Osteoblast (primary cell): ENCODE data around the gene SLC22A12. TPM values are rescaled to one million over a fixed set of nuclear protein-coding genes. Genes with fewer than 3 reads are reported as not detected.
"Not testable (repeated sequence)": the region's sequence is repeated elsewhere in the genome, so short reads cannot be mapped to it uniquely, and the experiment has no call there.

Experiments used
- DNase-seq: peaks from one replicate; pipeline ENCODE4 v3.0.0; 2011; ENCODE audit warnings: low spot score, mixed read lengths; ENCODE audit not compliant: insufficient read length; ENCODE audit errors: missing footprints
- H2AFZ ChIP-seq: 2 replicates; pipeline ENCODE4 v1.6.0; 2011; ENCODE audit warnings: mild to moderate bottlenecking, low read length
- H3K27ac ChIP-seq: 2 replicates; pipeline ENCODE4 v1.5.1; 2011; ENCODE audit warnings: mild to moderate bottlenecking, low read depth, low read length, moderate library complexity
- H3K27me3 ChIP-seq: 2 replicates; pipeline ENCODE4 v1.6.0; 2012; ENCODE audit warnings: mild to moderate bottlenecking, control low read depth, inconsistent platforms, low read length, moderate library complexity; ENCODE audit not compliant: insufficient read depth
- H3K36me3 ChIP-seq: 2 replicates; pipeline ENCODE4 v1.5.1; 2011; ENCODE audit warnings: mild to moderate bottlenecking, low read length, control low read depth, moderate library complexity; ENCODE audit not compliant: insufficient read depth
- H3K4me1 ChIP-seq: 2 replicates; pipeline ENCODE4 v1.5.1; 2011; ENCODE audit warnings: mild to moderate bottlenecking, low read length, control low read depth, moderate library complexity; ENCODE audit not compliant: insufficient read depth
- H3K4me2 ChIP-seq: 2 replicates; pipeline ENCODE4 v1.6.0; 2011; ENCODE audit warnings: mild to moderate bottlenecking, low read length; ENCODE audit not compliant: insufficient read depth
- H3K4me3 ChIP-seq: fragments of 200-600 bp; sonication (generic); 3 replicates; pipeline ENCODE4 v1.5.1; 2012; ENCODE audit warnings: mild to moderate bottlenecking, low read length, inconsistent platforms; ENCODE audit not compliant: insufficient read depth
- H3K79me2 ChIP-seq: 2 replicates; pipeline ENCODE4 v1.6.0; 2012; ENCODE audit warnings: mild to moderate bottlenecking, low read length, control low read depth, inconsistent platforms; ENCODE audit not compliant: insufficient read depth
- H3K9me3 ChIP-seq: 2 replicates; pipeline ENCODE4 v1.5.1; 2011; ENCODE audit warnings: low read depth, low read length, control low read depth
- H4K20me1 ChIP-seq: 2 replicates; pipeline ENCODE4 v1.6.0; 2012; ENCODE audit warnings: mild to moderate bottlenecking, low read length, control low read depth; ENCODE audit not compliant: insufficient read depth
- total RNA-seq: library from RNA; depleted of rRNA; stranded (reverse); fragments of >200 nt; gene quantifications from 2 replicates; pipeline ENCODE4 v1.2.3, GENCODE V29; 2012
- TF ChIP-seq, protein P1 (sequence below): IDR thresholded peaks from 2 replicates; pipeline ENCODE4 v1.5.1; 2011; ENCODE audit warnings: mild to moderate bottlenecking, low read depth, low read length, moderate library complexity; ENCODE audit errors: extremely low read depth

SLC22A12 gene
- total RNA-seq, 1 donor: not detected

DNA sequence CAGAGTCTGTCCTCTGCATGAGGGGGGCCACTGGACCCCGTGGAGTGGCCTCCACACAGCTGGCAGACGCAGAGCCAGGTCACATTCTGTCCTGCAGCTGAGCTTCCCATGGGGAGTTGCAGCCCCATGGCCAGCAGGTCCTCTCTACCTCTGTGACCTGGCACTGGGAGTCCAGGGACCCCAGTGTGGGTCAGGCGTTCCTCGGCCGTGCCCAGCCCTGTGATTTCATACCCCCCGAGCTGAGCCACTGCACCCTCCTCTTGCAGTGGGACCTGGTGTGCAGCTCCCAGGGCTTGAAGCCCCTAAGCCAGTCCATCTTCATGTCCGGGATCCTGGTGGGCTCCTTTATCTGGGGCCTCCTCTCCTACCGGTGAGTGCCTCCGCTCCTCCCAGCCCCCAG lies 32.2 kb upstream of the SLC22A12 start:
- no peaks in the 10 kb centered on the region for H3K27me3 ChIP-seq
- no peak overlapping the region for H3K27ac ChIP-seq
- H3K4me1 ChIP-seq: peaks cover 15% of the 10 kb centered on the region
- H3K4me3 ChIP-seq: no peak overlapping the region
- no peaks in the 10 kb centered on the region for H3K79me2 ChIP-seq
- no peak overlapping the region for H2AFZ ChIP-seq
- H4K20me1 ChIP-seq: no peaks in the 10 kb centered on the region
- TF ChIP-seq, protein P1, sequence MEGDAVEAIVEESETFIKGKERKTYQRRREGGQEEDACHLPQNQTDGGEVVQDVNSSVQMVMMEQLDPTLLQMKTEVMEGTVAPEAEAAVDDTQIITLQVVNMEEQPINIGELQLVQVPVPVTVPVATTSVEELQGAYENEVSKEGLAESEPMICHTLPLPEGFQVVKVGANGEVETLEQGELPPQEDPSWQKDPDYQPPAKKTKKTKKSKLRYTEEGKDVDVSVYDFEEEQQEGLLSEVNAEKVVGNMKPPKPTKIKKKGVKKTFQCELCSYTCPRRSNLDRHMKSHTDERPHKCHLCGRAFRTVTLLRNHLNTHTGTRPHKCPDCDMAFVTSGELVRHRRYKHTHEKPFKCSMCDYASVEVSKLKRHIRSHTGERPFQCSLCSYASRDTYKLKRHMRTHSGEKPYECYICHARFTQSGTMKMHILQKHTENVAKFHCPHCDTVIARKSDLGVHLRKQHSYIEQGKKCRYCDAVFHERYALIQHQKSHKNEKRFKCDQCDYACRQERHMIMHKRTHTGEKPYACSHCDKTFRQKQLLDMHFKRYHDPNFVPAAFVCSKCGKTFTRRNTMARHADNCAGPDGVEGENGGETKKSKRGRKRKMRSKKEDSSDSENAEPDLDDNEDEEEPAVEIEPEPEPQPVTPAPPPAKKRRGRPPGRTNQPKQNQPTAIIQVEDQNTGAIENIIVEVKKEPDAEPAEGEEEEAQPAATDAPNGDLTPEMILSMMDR: no peak
- no peaks in the 10 kb centered on the region for H3K9me3 ChIP-seq
- DNase-seq: peak; percentile 30
- H3K36me3 ChIP-seq: no peaks in the 10 kb centered on the region
- no peak overlapping the region for H3K4me2 ChIP-seq

DNA sequence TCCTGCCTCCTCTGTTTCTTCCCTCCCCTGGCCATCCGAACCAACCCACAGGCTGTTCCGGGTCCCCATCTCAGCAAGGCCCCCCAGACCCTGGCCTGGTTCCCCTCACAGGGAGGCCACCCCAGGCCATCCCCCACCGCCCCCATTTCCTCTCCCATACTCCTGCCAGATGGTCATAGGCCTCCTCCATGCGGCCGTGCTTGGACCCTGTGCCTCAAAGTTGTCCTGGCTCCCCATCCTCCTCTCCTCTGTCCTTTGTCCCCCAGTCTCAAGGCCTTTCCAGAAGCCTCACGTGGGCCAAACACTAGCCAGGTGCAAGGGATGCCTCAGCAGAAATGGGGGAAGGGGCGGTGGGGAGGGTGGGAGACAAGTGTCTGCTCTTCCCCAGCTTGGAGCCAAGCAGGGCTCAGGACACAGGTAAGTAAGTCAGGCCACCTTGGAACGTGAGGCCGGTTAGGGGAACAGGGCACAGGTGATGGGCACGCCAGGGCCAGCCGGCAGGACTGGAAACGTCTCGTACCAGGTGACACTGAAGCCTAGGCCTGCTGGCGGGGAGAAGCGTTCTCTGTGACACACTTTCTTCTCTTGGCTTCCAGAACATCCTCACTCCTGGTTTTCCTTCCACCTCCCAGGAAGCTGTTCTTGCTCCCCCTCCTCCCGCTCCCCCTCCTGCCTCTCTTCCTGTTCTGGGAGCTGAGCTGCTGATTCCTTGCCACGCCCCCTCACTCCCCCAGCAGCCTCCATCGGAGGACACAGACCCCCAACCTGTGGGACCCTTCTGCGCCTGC lies 31.5 kb upstream of the SLC22A12 start:
- H3K4me2 ChIP-seq: no peak overlapping the region
- no peaks in the 10 kb centered on the region for H3K9me3 ChIP-seq
- H3K4me1 ChIP-seq: peaks cover 8% of the 10 kb centered on the region
- peak; percentile 67 for DNase-seq
- H2AFZ ChIP-seq: no peak overlapping the region
- H3K4me3 ChIP-seq: no peak overlapping the region
- H3K27ac ChIP-seq: no peak overlapping the region
- H3K79me2 ChIP-seq: no peaks in the 10 kb centered on the region
- H4K20me1 ChIP-seq: no peaks in the 10 kb centered on the region
- TF ChIP-seq, protein P1: no peak
- H3K36me3 ChIP-seq: no peaks in the 10 kb centered on the region
- no peaks in the 10 kb centered on the region for H3K27me3 ChIP-seq

DNA sequence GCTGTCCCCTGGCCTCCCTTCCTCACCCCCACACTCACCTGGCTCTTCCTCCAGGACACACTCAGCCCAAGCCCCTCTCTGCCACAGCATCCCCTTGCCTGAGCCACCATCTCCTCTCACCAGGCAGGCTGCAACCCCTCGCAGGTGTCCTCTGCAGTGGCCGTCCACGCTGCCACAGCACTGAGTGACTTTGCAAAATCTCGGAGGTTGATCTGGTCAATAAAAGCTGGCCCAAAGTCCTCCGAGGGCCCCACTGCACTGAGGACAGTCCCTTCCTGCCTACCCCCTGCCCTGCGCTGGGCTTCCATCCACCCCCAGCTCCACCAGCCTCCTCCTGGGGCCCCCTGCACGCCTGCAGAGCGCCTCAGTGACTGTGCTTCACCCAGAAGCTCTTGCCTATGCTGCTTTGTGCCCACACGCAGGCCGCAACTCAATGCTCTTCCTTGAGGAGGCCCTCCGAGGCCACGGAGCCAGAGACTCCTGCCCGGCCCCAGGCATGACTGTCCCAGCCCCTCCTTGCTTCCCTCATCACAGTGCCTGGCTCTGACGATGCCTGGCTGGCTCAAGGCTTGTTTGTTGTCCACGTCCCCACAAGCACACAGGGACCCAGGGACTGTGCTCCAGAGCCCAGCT lies 30.8 kb upstream of the SLC22A12 start:
- TF ChIP-seq, protein P1: no peak
- DNase-seq: peak; percentile 74
- H3K4me2 ChIP-seq: no peak overlapping the region
- no peaks in the 10 kb centered on the region for H4K20me1 ChIP-seq
- no peaks in the 10 kb centered on the region for H3K36me3 ChIP-seq
- peaks cover 3% of the 10 kb centered on the region for H3K4me1 ChIP-seq
- H3K4me3 ChIP-seq: no peak overlapping the region
- no peak overlapping the region for H3K27ac ChIP-seq
- no peaks in the 10 kb centered on the region for H3K9me3 ChIP-seq
- no peaks in the 10 kb centered on the region for H3K27me3 ChIP-seq
- H2AFZ ChIP-seq: no peak overlapping the region
- no peaks in the 10 kb centered on the region for H3K79me2 ChIP-seq

DNA sequence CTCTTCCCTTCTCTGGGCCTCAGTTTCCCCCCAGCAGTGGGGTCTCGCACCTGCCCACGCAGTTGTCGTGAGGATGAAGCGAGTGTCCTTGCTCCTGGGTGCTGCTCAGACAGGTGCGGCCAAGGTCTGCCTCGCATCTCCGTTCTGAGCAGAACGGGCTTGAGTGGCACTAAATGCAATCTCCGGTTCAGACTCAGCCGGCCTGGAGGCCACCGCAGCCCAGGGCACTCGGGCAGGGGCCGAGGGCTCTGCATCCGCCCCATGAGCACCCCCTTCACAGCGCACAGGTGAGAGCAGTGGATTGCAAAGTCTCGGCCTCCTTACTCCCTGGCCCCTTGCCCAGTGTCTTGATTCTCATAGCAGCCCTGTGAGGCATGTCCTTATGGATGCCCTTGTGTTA lies 30.1 kb upstream of the SLC22A12 start:
- no peak overlapping the region for H3K4me2 ChIP-seq
- H3K9me3 ChIP-seq: no peaks in the 10 kb centered on the region
- H3K79me2 ChIP-seq: no peaks in the 10 kb centered on the region
- H3K4me3 ChIP-seq: no peak overlapping the region
- H3K27me3 ChIP-seq: no peaks in the 10 kb centered on the region
- H4K20me1 ChIP-seq: no peaks in the 10 kb centered on the region
- TF ChIP-seq, protein P1: no peak
- no peak overlapping the region for H3K27ac ChIP-seq
- H3K4me1 ChIP-seq: no peaks in the 10 kb centered on the region
- no peak overlapping the region for H2AFZ ChIP-seq
- DNase-seq: no peak
- no peaks in the 10 kb centered on the region for H3K36me3 ChIP-seq

DNA sequence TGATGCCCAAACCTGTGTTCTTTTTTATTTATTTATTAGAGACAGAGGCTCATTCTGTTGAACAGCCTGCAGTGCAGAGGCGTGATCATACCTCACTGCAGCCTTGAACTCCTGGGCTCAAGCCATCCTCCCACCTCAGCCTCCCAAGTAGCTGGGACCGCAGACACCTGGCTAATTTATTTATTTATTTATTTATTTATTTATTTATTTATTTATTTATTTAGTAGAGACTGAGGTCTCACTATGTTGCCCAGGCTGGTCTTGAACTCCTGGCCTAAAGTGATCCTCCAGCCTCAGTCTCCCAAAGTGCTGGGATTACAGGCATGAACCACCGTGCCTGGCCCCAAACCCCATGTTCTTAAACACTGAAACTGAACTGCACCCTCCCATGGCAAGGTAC lies 29.6 kb upstream of the SLC22A12 start:
- not testable (repeated sequence) for H2AFZ ChIP-seq, H3K27me3 ChIP-seq, H3K4me2 ChIP-seq, H3K36me3 ChIP-seq, H3K27ac ChIP-seq, H3K9me3 ChIP-seq, H4K20me1 ChIP-seq, H3K4me3 ChIP-seq, H3K4me1 ChIP-seq, H3K79me2 ChIP-seq, DNase-seq
